ENCODE data around the gene TNP2.

TNP2 gene

DNA sequence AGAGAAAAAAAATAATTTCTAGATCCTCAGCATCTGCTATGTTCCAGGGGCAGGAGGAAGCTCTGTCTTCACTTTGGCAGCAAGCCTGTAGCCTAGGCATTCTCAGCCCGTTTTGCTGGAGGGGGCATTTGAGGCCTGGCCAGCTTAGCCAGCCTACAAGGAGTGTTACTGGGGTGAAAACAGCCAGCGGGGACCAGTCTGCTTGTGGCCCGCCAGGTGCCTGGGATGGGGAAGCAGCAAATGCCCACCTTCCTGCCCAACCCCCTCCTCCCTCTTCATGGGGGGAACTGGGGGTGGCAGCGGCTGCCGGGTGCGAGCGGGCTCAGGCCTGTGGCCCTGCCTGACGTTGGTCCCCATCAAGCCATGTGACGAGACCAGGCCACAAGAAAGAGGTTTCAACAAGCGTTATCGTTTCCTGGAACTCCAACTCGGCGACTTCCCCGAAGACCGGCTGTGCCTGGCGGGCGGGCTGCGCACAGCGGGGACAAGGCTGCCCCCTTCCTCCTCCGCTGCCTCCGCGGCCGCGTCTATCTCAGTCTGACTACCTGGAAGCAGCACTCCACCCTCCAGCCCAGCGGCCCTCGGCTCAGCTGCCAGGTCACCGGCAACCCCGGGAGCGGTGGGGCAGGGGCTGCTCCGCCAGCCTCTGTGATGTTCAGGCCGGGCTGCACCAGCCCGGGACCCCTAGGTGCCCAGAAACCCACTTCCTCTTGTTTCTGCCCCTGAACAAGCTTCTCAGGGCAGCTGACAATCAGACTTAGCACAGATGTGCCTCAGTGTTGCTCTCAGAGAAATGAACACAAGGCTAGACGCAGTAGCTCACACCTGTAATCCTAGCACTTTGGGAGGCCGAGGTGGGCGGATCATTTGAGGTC lies 36.0 kb downstream of the TNP2 start:
- peak; percentile 75 for DNase-seq (ENCODE audit: low spot score)
- TF ChIP-seq, protein P1, sequence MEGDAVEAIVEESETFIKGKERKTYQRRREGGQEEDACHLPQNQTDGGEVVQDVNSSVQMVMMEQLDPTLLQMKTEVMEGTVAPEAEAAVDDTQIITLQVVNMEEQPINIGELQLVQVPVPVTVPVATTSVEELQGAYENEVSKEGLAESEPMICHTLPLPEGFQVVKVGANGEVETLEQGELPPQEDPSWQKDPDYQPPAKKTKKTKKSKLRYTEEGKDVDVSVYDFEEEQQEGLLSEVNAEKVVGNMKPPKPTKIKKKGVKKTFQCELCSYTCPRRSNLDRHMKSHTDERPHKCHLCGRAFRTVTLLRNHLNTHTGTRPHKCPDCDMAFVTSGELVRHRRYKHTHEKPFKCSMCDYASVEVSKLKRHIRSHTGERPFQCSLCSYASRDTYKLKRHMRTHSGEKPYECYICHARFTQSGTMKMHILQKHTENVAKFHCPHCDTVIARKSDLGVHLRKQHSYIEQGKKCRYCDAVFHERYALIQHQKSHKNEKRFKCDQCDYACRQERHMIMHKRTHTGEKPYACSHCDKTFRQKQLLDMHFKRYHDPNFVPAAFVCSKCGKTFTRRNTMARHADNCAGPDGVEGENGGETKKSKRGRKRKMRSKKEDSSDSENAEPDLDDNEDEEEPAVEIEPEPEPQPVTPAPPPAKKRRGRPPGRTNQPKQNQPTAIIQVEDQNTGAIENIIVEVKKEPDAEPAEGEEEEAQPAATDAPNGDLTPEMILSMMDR (IDR thresholded peaks at IDR 0.05; ENCODE audit: extremely low read depth, missing control alignments) = no peak

- TF ChIP-seq, protein P1 (IDR thresholded peaks at IDR 0.05; ENCODE audit: extremely low read depth, missing control alignments) = no peak
- DNase-seq (ENCODE audit: low spot score) = no peak
These were observed 36.7 kb downstream of the TNP2 start for GRCh38 chr16:11232302-11232851.

DNA sequence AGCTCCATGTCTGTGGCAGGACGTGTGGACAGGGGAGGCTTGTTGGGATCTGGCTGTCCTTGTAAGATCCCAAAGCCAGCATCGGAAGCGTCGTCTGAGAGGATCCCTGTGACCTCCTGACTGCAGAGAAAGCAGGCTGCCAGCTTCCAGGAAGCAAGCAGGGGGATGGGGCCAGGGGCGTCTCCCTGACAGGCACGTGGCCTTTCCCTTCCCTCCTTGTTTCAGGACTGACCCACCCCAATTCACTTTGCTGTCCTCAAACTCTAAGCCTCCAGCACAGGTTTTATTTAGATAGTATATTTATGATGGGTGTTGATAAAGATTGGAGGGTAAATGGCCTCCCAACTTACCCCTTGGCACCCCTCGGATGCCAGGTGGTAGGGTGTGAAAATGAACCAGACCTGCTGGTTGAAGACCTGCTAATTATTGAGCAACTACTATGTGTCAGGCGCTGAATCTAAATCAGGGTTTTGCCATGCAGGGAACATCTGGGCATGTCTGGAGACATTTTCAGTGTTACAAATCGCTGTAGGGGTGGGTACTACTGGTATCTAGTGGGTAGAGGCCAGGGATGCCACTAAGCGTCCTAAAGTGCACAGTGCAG lies 37.7 kb downstream of the TNP2 start:
- TF ChIP-seq, protein P1 (IDR thresholded peaks at IDR 0.05; ENCODE audit: extremely low read depth, missing control alignments) = no peak
- DNase-seq (ENCODE audit: low spot score) = no peak

DNA sequence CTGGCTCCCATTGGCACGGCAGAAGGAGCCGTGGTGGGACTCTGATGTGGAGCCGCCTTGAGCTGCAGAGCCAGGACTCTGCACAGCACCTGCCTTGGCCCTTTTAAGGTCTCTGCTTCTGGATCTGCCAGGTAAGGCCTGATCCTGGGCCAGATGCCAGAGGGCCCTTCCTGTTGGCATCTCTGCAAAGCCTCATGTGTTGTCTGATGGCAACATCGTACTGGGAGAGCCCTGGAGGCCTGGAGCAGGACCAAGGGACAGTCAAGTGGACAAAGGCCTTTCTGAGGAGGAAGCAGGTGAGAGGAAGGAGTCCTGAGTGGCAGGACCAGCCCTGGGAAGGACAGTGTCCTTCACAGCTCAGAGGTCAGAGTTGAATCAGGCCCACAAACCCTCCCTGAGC lies 39.2 kb downstream of the TNP2 start:
- TF ChIP-seq, protein P1 (IDR thresholded peaks at IDR 0.05; ENCODE audit: extremely low read depth, missing control alignments) = no peak
- DNase-seq (ENCODE audit: low spot score) = no peak

DNA sequence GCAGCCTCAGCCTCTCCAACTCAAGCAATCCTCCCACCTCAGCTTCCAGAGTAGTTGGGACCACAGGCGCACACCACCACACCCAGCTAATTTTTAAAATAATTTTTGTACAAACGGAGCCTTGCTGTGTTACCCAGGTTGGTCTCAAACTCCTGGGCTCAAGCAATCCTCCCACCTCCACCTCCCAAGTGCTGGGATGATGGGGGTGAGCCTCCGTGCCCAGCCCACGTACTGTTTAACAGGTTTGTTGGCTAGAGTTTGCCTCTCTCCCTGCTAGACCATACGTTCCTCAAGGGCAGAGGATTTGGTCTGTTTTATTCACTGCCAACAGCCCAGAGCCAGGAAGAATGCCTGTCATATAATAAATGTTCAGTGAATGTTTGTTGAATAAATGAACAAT lies 39.7 kb downstream of the TNP2 start:
- no peak for DNase-seq (ENCODE audit: low spot score)
- TF ChIP-seq, protein P1 (IDR thresholded peaks at IDR 0.05; ENCODE audit: extremely low read depth, missing control alignments) = no peak

GRCh38 chr16:11225677-11226549 lies 43.2 kb downstream of the TNP2 start:
- TF ChIP-seq, protein P1 (IDR thresholded peaks at IDR 0.05; ENCODE audit: extremely low read depth, missing control alignments) = no peak
- DNase-seq (ENCODE audit: low spot score) = no peak

All from GM20000 (cell line).